Tibial artery (tissue), 4 donors: ENCODE data around the gene FBXW9.
"Not testable (repeated sequence)": the region's sequence is repeated elsewhere in the genome, so short reads cannot be mapped to it uniquely, and the experiment has no call there.

Source experiments
- DNase-seq, 2 donors: peaks; one replicate each; pipeline ENCODE4 v3.0.0-alpha.2; 2019
- H3K27ac ChIP-seq, 2 donors: fragments of 200-600 bp; sonication (generic) in 1 of 2; 1 replicate in 1 of 2; 2 replicates in 1 of 2; pipeline ENCODE4 v1.5.1; 2018 to 2019; ENCODE audit warnings: mild to moderate bottlenecking in 1 of 2
- H3K27me3 ChIP-seq, 2 donors: fragments of 200-600 bp; sonication (generic) in 1 of 2; one replicate each; pipeline versions ENCODE4 v1.5.1 to v1.6.0; 2016 to 2019
- H3K36me3 ChIP-seq, 3 donors: fragments of 200-600 bp; sonication (generic) in 2 of 3; one replicate each; pipeline ENCODE4 v1.5.1; 2016 to 2019; ENCODE audit warnings: mild to moderate bottlenecking in 2 of 3
- H3K4me1 ChIP-seq, 4 donors: fragments of 200-600 bp; sonication (generic) in 2 of 4; 1 replicate in 3 of 4; 2 replicates in 1 of 4; pipeline ENCODE4 v1.5.1; 2016 to 2019
- H3K4me3 ChIP-seq, 2 donors: fragments of 200-600 bp; sonication (generic) in 1 of 2; 1 replicate in 1 of 2; 2 replicates in 1 of 2; pipeline ENCODE4 v1.5.1; 2018 to 2019; ENCODE audit warnings: mild to moderate bottlenecking in 2 of 2
- H3K9me3 ChIP-seq, 3 donors: fragments of 200-600 bp; sonication (generic) in 1 of 3; one replicate each; pipeline ENCODE4 v1.5.1; 2016 to 2019
- CTCF ChIP-seq, 2 experiments: fragments of 200-600 bp in 1 of 2; fragments of 450-650 bp in 1 of 2; IDR thresholded peaks; one replicate each; pipeline ENCODE4 v1.5.1; 2017 to 2019; ENCODE audit warnings: antibody characterized with exemption in 2 of 2, mild to moderate bottlenecking in 1 of 2, moderate library complexity in 1 of 2
- intact Hi-C: fragments of 100-400 bp; cut with DNase I; formaldehyde crosslinking; loops from one replicate; pipeline ENCODE4 v1.15.0; 2023; ENCODE audit warnings: low total_unique reads

FBXW9 gene

GRCh38 chr19:12720851-12721655, 24.6 kb upstream of the FBXW9 start:
- no peak for TF ChIP-seq CTCF (IDR thresholded peaks at IDR 0.05)
- Histone ChIP-seq H3K4me1 (peaks cover 0 to 47% (median 33%) of the 10 kb centered on the region in 4 donors), H3K27me3 (no peaks in the 10 kb centered on the region), H3K9me3 (no peaks in the 10 kb centered on the region), H3K27ac (peak overlapping the region; percentile 89 to 96), H3K4me3 (peak overlapping the region; percentile 90 to 91), H3K36me3 (peaks cover 0 to 32% (median 19%) of the 10 kb centered on the region in 3 donors)
- intact Hi-C loops = loop anchor here (5.0 kb wide), 1 partner anchor 794 kb away; the partner anchor contains the start of gene ZNF700
- no peak for DNase-seq

- peak overlapping the region; percentile 89 to 96 for H3K27ac ChIP-seq
- no peaks in the 10 kb centered on the region for H3K27me3 ChIP-seq
- H3K9me3 ChIP-seq = no peaks in the 10 kb centered on the region
- DNase-seq = no peak
- intact Hi-C loops = loop anchor here (5.0 kb wide), 1 partner anchor 793 kb away; the partner anchor contains the start of gene ZNF700
- H3K36me3 ChIP-seq = peaks cover 6 to 39% (median 26%) of the 10 kb centered on the region in 3 donors
- H3K4me1 ChIP-seq = peaks cover 0 to 47% (median 33%) of the 10 kb centered on the region in 4 donors
- TF ChIP-seq CTCF (IDR thresholded peaks at IDR 0.05) = no peak
- H3K4me3 ChIP-seq = peak overlapping the region; percentile 90 to 91
Observed at GRCh38 chr19:12720296-12720695, 23.9 kb upstream of the FBXW9 start.

- intact Hi-C loops = no loop called here
- peaks cover 42 to 80% (median 67%) of the 10 kb centered on the region in 3 donors for H3K36me3 ChIP-seq
- peaks cover 0 to 25% (median 14%) of the 10 kb centered on the region in 4 donors for H3K4me1 ChIP-seq
- no peak for TF ChIP-seq CTCF (IDR thresholded peaks at IDR 0.05)
- H3K27ac ChIP-seq = no peak overlapping the region
- no peaks in the 10 kb centered on the region for H3K27me3 ChIP-seq
- DNase-seq = no peak
- no peaks in the 10 kb centered on the region for H3K9me3 ChIP-seq
- H3K4me3 ChIP-seq = no peak overlapping the region
Observed at GRCh38 chr19:12715929-12716328, 19.5 kb upstream of the FBXW9 start.

GRCh38 chr19:12715102-12715501, 18.7 kb upstream of the FBXW9 start:
- no peaks in the 10 kb centered on the region for H3K9me3 ChIP-seq
- H3K27me3 ChIP-seq = no peaks in the 10 kb centered on the region
- peaks cover 50 to 88% (median 75%) of the 10 kb centered on the region in 3 donors for H3K36me3 ChIP-seq
- no peak for DNase-seq
- no peak overlapping the region for H3K4me3 ChIP-seq
- no peak for TF ChIP-seq CTCF (IDR thresholded peaks at IDR 0.05)
- no peak overlapping the region for H3K27ac ChIP-seq
- H3K4me1 ChIP-seq = peaks cover 0 to 17% (median 7%) of the 10 kb centered on the region in 4 donors
- intact Hi-C loops = no loop called here

GRCh38 chr19:12713304-12713703, 16.9 kb upstream of the FBXW9 start:
- H3K4me1 ChIP-seq, H3K9me3 ChIP-seq, H3K4me3 ChIP-seq, intact Hi-C loops, H3K27ac ChIP-seq, DNase-seq, H3K27me3 ChIP-seq: not testable (repeated sequence)
- H3K36me3 ChIP-seq = peaks cover 68 to 96% (median 87%) of the 10 kb centered on the region in 3 donors

- H3K4me3 ChIP-seq, H3K27ac ChIP-seq, DNase-seq, H3K4me1 ChIP-seq, H3K9me3 ChIP-seq, H3K27me3 ChIP-seq, intact Hi-C loops: not testable (repeated sequence)
- peak; percentile 27 to 47 for TF ChIP-seq CTCF (IDR thresholded peaks at IDR 0.05)
- H3K36me3 ChIP-seq = peaks cover 75 to 97% (median 93%) of the 10 kb centered on the region in 3 donors
Observed at GRCh38 chr19:12712077-12712476, 15.6 kb upstream of the FBXW9 start.
